ENCODE measurements around the gene PCK2.

GRCh38 chr14:24102357-24103048, 8.4 kb downstream of the PCK2 start:
- no peak for TF ChIP-seq CTCF (IDR thresholded peaks at IDR 0.05)
- no peak for TF ChIP-seq POLR2AphosphoS5 (IDR thresholded peaks at IDR 0.05; ENCODE audit: insufficient read depth in 1 of 2, low read depth in 1 of 2)
- no peak for TF ChIP-seq POLR2A (IDR thresholded peaks at IDR 0.05)

Data from vagina (tissue), 2 donors.